WI38 (cell line): ENCODE measurements around the gene MANBA.

ENCODE experiments used
- H3K4me3 ChIP-seq: 2 replicates; pipeline ENCODE4 v1.5.1; 2011; ENCODE audit warnings: low read depth, mild to moderate bottlenecking, control low read depth, low read length
- TF ChIP-seq, protein P1 (sequence below): IDR thresholded peaks from 2 replicates; pipeline ENCODE4 v1.5.1; 2012; ENCODE audit warnings: low read depth, mild to moderate bottlenecking, control low read depth, low read length

Gene MANBA

DNA sequence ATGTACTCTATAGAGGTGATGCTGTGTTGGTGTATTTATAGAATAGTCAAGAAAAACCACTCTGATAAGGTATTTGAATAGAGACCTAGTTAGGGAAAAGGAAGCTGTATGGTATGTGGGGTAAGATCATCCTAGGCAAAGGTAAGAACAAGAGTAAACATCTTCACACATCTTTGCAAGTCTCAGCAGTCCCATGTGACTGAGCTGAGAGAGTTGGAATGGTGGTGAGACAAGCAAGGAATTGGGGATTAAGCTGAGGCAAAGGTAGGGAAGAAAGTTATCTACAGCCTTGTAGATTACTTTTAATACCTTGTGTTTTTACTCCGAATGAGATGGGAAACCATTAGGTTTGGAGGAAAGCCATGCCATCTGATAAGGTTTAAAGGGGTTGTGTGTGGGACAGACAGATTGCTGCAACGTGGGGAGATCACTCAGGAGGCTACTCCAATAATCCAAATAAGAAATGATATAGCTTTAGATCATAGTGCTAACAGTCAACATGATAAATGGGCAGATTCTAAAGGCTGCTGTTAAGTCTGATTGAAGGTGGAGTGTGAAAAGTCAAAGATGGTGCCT, 31.7 kb upstream of the MANBA start:
- no peak overlapping the region for H3K4me3 ChIP-seq
- TF ChIP-seq, protein P1, sequence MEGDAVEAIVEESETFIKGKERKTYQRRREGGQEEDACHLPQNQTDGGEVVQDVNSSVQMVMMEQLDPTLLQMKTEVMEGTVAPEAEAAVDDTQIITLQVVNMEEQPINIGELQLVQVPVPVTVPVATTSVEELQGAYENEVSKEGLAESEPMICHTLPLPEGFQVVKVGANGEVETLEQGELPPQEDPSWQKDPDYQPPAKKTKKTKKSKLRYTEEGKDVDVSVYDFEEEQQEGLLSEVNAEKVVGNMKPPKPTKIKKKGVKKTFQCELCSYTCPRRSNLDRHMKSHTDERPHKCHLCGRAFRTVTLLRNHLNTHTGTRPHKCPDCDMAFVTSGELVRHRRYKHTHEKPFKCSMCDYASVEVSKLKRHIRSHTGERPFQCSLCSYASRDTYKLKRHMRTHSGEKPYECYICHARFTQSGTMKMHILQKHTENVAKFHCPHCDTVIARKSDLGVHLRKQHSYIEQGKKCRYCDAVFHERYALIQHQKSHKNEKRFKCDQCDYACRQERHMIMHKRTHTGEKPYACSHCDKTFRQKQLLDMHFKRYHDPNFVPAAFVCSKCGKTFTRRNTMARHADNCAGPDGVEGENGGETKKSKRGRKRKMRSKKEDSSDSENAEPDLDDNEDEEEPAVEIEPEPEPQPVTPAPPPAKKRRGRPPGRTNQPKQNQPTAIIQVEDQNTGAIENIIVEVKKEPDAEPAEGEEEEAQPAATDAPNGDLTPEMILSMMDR, result no peak

DNA sequence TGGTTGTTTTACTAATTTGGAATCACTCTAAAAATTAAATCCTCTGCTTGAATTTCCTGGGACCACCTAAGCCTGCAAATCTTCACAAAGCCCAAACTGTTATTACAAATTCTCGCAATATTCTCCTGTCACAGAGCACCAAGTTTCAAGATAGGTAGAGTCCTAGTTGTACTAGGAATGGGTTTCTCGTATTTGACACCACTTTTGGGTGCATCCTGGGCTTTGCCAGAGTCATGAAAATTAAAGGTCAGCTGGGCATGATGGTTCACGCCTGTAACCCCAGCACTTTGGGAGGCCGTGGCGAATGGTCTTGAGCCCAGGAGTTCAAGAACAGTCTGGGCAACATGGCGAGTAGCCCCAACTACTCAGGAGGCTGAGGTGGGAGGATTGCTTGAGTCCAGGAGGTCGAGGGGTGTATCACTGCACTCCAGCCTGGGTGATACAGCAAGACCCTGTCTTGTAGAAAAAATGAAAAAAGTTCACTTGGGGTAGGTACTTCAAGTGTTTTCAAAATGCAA, 30.6 kb upstream of the MANBA start:
- H3K4me3 ChIP-seq, result no peak overlapping the region
- TF ChIP-seq, protein P1, result no peak

- no peak overlapping the region for H3K4me3 ChIP-seq
- TF ChIP-seq, protein P1, result no peak
Observed at GRCh38 chr4:102789317-102789717, 28.5 kb upstream of the MANBA start.

GRCh38 chr4:102787944-102788343, 27.2 kb upstream of the MANBA start:
- no peak overlapping the region for H3K4me3 ChIP-seq
- TF ChIP-seq, protein P1, result no peak

GRCh38 chr4:102787096-102787881, 26.5 kb upstream of the MANBA start:
- TF ChIP-seq, protein P1, result no peak
- no peak overlapping the region for H3K4me3 ChIP-seq

- no peak overlapping the region for H3K4me3 ChIP-seq
- TF ChIP-seq, protein P1, result no peak
Observed at GRCh38 chr4:102786279-102786678, 25.5 kb upstream of the MANBA start.

GRCh38 chr4:102783006-102783405, 22.2 kb upstream of the MANBA start:
- TF ChIP-seq, protein P1, result no peak
- no peak overlapping the region for H3K4me3 ChIP-seq
